HG02642 (cell line): ENCODE data around the gene FBXO10.
"Not testable (repeated sequence)": the region's sequence is repeated elsewhere in the genome, so short reads cannot be mapped to it uniquely, and the experiment has no call there.

Experiments
- ATAC-seq: cut with Tn5 transposase; IDR thresholded peaks from one replicate; pipeline ENCODE4 v1.9.1; 2021; ENCODE audit warnings: mild to moderate bottlenecking; ENCODE audit not compliant: unreplicated experiment, poor library complexity

FBXO10 gene

GRCh38 chr9:37486616-37487548 is 89.3 kb downstream of the FBXO10 start:
- no peak for ATAC-seq

- ATAC-seq: no peak
Observed at GRCh38 chr9:37486256-37486615, 89.9 kb downstream of the FBXO10 start.

- ATAC-seq: peak; percentile 97
Observed at GRCh38 chr9:37485389-37486255, 90.6 kb downstream of the FBXO10 start, which contains the start of gene POLR1E. TSS of gene POLR1E (plus strand) at chr9:37485948. CDS start at chr9:37486048, 100 bp downstream.

- ATAC-seq: no peak
Observed at GRCh38 chr9:37480759-37481158, 95.4 kb downstream of the FBXO10 start.

- ATAC-seq: not testable (repeated sequence)
Observed at GRCh38 chr9:37477987-37478619, 98.1 kb downstream of the FBXO10 start.

- ATAC-seq: not testable (repeated sequence)
Observed at GRCh38 chr9:37477443-37477842, 98.7 kb downstream of the FBXO10 start.

- no peak for ATAC-seq
Observed at GRCh38 chr9:37476930-37477329, 99.2 kb downstream of the FBXO10 start.

- ATAC-seq: no peak
Observed at GRCh38 chr9:37474438-37474837, 101.7 kb downstream of the FBXO10 start.

GRCh38 chr9:37473982-37474381 is 102.2 kb downstream of the FBXO10 start:
- ATAC-seq: not testable (repeated sequence)

GRCh38 chr9:37471942-37472684 is 104.1 kb downstream of the FBXO10 start:
- ATAC-seq: no peak

- no peak for ATAC-seq
Observed at GRCh38 chr9:37468620-37469019, 107.6 kb downstream of the FBXO10 start.

GRCh38 chr9:37467530-37467929 is 108.7 kb downstream of the FBXO10 start:
- not testable (repeated sequence) for ATAC-seq

- peak; percentile 7 for ATAC-seq
Observed at GRCh38 chr9:37466037-37466709, 110.0 kb downstream of the FBXO10 start.

- ATAC-seq: peak; percentile 82
Observed at GRCh38 chr9:37465249-37466036, 110.7 kb downstream of the FBXO10 start, which contains the start of gene ZBTB5. TSS of gene ZBTB5 (minus strand) at chr9:37465450. CDS start at chr9:37442551, 22,899 bp downstream.

GRCh38 chr9:37464426-37465248 is 111.5 kb downstream of the FBXO10 start:
- peak; percentile 47 for ATAC-seq

GRCh38 chr9:37464006-37464405 is 112.2 kb downstream of the FBXO10 start:
- no peak for ATAC-seq
